Cortex of kidney (tissue), 1 donor: ENCODE data around the gene NCOR2.

Experiments used
- DNase-seq: peaks from one replicate; lab custom pipeline; 2025; lab: John Stamatoyannopoulos, UW

Gene NCOR2

GRCh38 chr12:124559182-124560017 is 8.0 kb downstream of the NCOR2 start:
- DNase-seq: no peak

- no peak for DNase-seq
Measured at GRCh38 chr12:124558313-124558712, 9.1 kb downstream of the NCOR2 start.

GRCh38 chr12:124557518-124558223 is 9.7 kb downstream of the NCOR2 start:
- DNase-seq: no peak

- DNase-seq: no peak
Measured at GRCh38 chr12:124556896-124557501, 10.4 kb downstream of the NCOR2 start.

- DNase-seq: no peak
Measured at GRCh38 chr12:124556074-124556466, 11.3 kb downstream of the NCOR2 start.

GRCh38 chr12:124555168-124556073 is 12.0 kb downstream of the NCOR2 start:
- no peak for DNase-seq

GRCh38 chr12:124554429-124555029 is 12.9 kb downstream of the NCOR2 start:
- no peak for DNase-seq

- DNase-seq: no peak
Measured at GRCh38 chr12:124553862-124554428, 13.5 kb downstream of the NCOR2 start.

- no peak for DNase-seq
Measured at GRCh38 chr12:124551268-124552144, 15.9 kb downstream of the NCOR2 start.

GRCh38 chr12:124550123-124551089 is 17.0 kb downstream of the NCOR2 start:
- DNase-seq: no peak

- DNase-seq: no peak
Measured at GRCh38 chr12:124549629-124550028, 17.8 kb downstream of the NCOR2 start.

GRCh38 chr12:124548854-124549378 is 18.5 kb downstream of the NCOR2 start:
- DNase-seq: no peak

GRCh38 chr12:124547626-124548025 is 19.8 kb downstream of the NCOR2 start:
- no peak for DNase-seq

- no peak for DNase-seq
Measured at GRCh38 chr12:124545508-124546418, 21.6 kb downstream of the NCOR2 start.

GRCh38 chr12:124544983-124545382 is 22.4 kb downstream of the NCOR2 start:
- DNase-seq: no peak

- no peak for DNase-seq
Measured at GRCh38 chr12:124544311-124544970, 23.0 kb downstream of the NCOR2 start.
